SK-N-MC (cell line): ENCODE data around the gene TUBB2A.

Source experiments
- EZH2 ChIP-seq: fragments of 200-600 bp; sonication (generic); IDR thresholded peaks from one replicate; pipeline ENCODE4 v1.6.1; 2017; ENCODE audit warnings: antibody characterized with exemption
- POLR2AphosphoS5 ChIP-seq: IDR thresholded peaks from 2 replicates; pipeline ENCODE4 v1.6.1; 2012; ENCODE audit warnings: mild to moderate bottlenecking, low read depth, low read length, borderline replicate concordance

DNA sequence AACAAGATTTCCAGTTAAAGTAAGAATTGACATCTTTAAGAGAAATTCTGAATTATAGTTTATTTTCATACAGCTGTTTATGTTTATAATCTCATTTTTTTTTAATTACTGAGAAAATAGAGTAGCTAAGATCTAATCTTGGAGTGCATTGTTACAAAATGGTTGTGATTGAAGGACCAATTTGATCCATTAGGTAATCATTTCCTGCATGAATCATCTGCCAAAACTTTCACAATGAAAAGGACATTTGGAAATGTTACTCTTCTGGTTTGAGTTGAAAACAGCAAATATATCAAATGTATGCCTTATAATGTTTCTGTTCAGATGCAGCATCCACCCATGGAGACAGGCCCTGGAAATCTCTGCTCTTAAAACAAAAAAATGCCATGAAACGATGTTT, 19.0 kb downstream of the TUBB2A start:
- TF ChIP-seq POLR2AphosphoS5, result no peak
- no peak for TF ChIP-seq EZH2
